K562 (cell line): Measurements from ENCODE around the gene TTLL10. TPM values are rescaled to one million over a fixed set of nuclear protein-coding genes. Genes with fewer than 3 reads are reported as not detected.
A peak's percentile ranks its signal among the peaks of the same experiment; 100 is the strongest.

Experiments used
- ATAC-seq: fragments of 200-7000 bp; cut with Tn5 transposase; 3 replicates; pipeline ENCODE4 v1.9.1; 2020; ENCODE audit warnings: moderate library complexity
- BruUV-seq: library from RNA; stranded (reverse); fragments of 400-500 nt; replicated peaks from 2 replicates; lab custom pipeline; 2021; lab: Mats Ljungman, UMichigan
- CTCF ChIA-PET: fragments of 300-600 bp; formaldehyde crosslinking; extraction: SDS; loops from one replicate; lab custom pipeline; 2021; ENCODE audit warnings: low intra/inter-chr PET ratio; lab: Yijun Ruan, JAX
- POLR2A ChIA-PET: fragments of 300-600, 350-650 bp; sonication (Branson Sonifier 250); formaldehyde crosslinking; extraction: SDS; loops from one replicate; lab custom pipeline; 2021; ENCODE audit warnings: antibody characterized with exemption, inconsistent platforms; lab: Yijun Ruan, JAX
- DNase-seq, 4 experiments: peaks; one replicate each; pipeline versions ENCODE4 v3.0.0 to v3.0.0-alpha.2; 2011 to 2018; ENCODE audit warnings: low spot score in 3 of 4, mixed read lengths in 3 of 4; ENCODE audit errors: extremely low read depth in 1 of 4
- FAIRE-seq: peaks from 2 replicates; lab custom pipeline; 2011; peaks lifted over from hg19 to GRCh38; lab: Jason Lieb, UNC
- H2AFZ ChIP-seq: 2 replicates; pipeline ENCODE4 v1.6.0; 2011; ENCODE audit warnings: low read depth, low read length, control low read depth, inconsistent platforms
- H3K27ac ChIP-seq: fragments of 200-600 bp; 3 replicates; pipeline ENCODE4 v1.8.0; 2011; ENCODE audit warnings: low read depth, mild to moderate bottlenecking, control low read depth, inconsistent platforms, low read length, moderate library complexity, mixed read lengths; ENCODE audit errors: extremely low read depth
- H3K27me3 ChIP-seq, 2 experiments: fragments of 300-600 bp in 1 of 2; 2 replicates in 1 of 2; 3 replicates in 1 of 2; pipeline versions ENCODE4 v1.6.0 to v1.8.0; 2011; ENCODE audit warnings: inconsistent platforms in 2 of 2, low read length in 2 of 2, mild to moderate bottlenecking in 1 of 2, mixed read lengths in 1 of 2, moderate library complexity in 1 of 2; ENCODE audit not compliant: control insufficient read depth in 2 of 2, insufficient read depth in 2 of 2
- H3K36me3 ChIP-seq: fragments of 300-600 bp; 3 replicates; pipeline ENCODE4 v1.8.0; 2011; ENCODE audit warnings: mild to moderate bottlenecking, low read length, inconsistent platforms; ENCODE audit not compliant: control insufficient read depth, insufficient read depth
- H3K4me1 ChIP-seq, 2 experiments: fragments of 200-600 bp in 1 of 2; replicated peaks in 1 of 2; 2 replicates in 1 of 2; 3 replicates in 1 of 2; pipeline versions ENCODE4 v1.5.1 to v1.8.0; 2011; ENCODE audit warnings: inconsistent platforms in 2 of 2, low read length in 2 of 2, mild to moderate bottlenecking in 1 of 2, mixed read lengths in 1 of 2, moderate library complexity in 1 of 2; ENCODE audit not compliant: control insufficient read depth in 2 of 2, insufficient read depth in 2 of 2
- H3K4me2 ChIP-seq: 2 replicates; pipeline ENCODE4 v1.6.1; 2011; ENCODE audit warnings: low read length, control low read depth, inconsistent platforms, mixed read lengths; ENCODE audit not compliant: insufficient read depth
- H3K4me3 ChIP-seq: fragments of 200-600 bp; sonication (generic), shearing (Covaris generic); 2 replicates; pipeline ENCODE4 v1.5.1; 2016; ENCODE audit warnings: control low read depth, inconsistent platforms
- H3K79me2 ChIP-seq: fragments of 200-600 bp; 3 replicates; pipeline ENCODE4 v1.8.0; 2011; ENCODE audit warnings: low read length, inconsistent platforms; ENCODE audit not compliant: control insufficient read depth, insufficient read depth
- H3K9ac ChIP-seq, 2 experiments: 2 replicates each; pipeline versions ENCODE4 v1.6.0 to v1.6.1; 2011; ENCODE audit warnings: low read depth in 2 of 2, low read length in 2 of 2, control low read depth in 1 of 2, inconsistent platforms in 1 of 2, mild to moderate bottlenecking in 1 of 2, mixed read lengths in 1 of 2; ENCODE audit not compliant: insufficient read depth in 1 of 2
- H3K9me1 ChIP-seq: one replicate; pipeline ENCODE4 v1.6.0; 2011; ENCODE audit warnings: inconsistent platforms, mild to moderate bottlenecking, low read length, moderate library complexity; ENCODE audit not compliant: control insufficient read depth, insufficient read depth
- H3K9me3 ChIP-seq: replicated peaks from 2 replicates; pipeline ENCODE4 v1.5.1; 2011; ENCODE audit warnings: low read depth, low read length, inconsistent platforms; ENCODE audit not compliant: control insufficient read depth, insufficient read depth
- H4K20me1 ChIP-seq: replicated peaks from 2 replicates; pipeline ENCODE4 v1.6.1; 2011; ENCODE audit warnings: low read length, inconsistent platforms, mixed read lengths; ENCODE audit not compliant: control insufficient read depth, insufficient read depth
- ELF4 ChIP-seq: fragments of 450-650 bp; formaldehyde crosslinking; IDR thresholded peaks from 2 replicates; pipeline ENCODE4 v1.4.0; 2022; ENCODE audit warnings: missing genetic modification characterization
- GATAD2A ChIP-seq: fragments of 450-650 bp; IDR thresholded peaks from 2 replicates; pipeline ENCODE4 v1.6.1; 2017
- MTA2 ChIP-seq: fragments of 450-650 bp; IDR thresholded peaks from 2 replicates; pipeline ENCODE4 v1.6.1; 2016; ENCODE audit warnings: low read depth
- NCOA4 ChIP-seq: fragments of 450-650 bp; IDR thresholded peaks from 2 replicates; pipeline ENCODE4 v1.6.1; 2018; ENCODE audit warnings: mild to moderate bottlenecking; ENCODE audit not compliant: partially characterized antibody
- RBFOX2 ChIP-seq: fragments of 200-400 bp; formaldehyde crosslinking; IDR thresholded peaks from 2 replicates; pipeline ENCODE4 v1.6.1; 2017; ENCODE audit warnings: low read depth, mild to moderate bottlenecking, low read length, moderate library complexity
- WGBS: fragments of 100-300 bp; shearing (Covaris generic); methylation state at CpG from one replicate; pipeline ENCODE4 v1.1.6; 2016; ENCODE audit warnings: low coverage, mixed read lengths; ENCODE audit not compliant: insufficient coverage; ENCODE audit errors: missing lambda C conversion rate; 5-methylcytosine and 5-hydroxymethylcytosine counted together
- in situ Hi-C: fragments of 300-500 bp; cut with MboI; formaldehyde crosslinking; loops from 4 replicates; pipeline ENCODE4 v1.15.0; 2018; ENCODE audit warnings: inconsistent platforms, mixed read lengths
- intact Hi-C: fragments of 100-400 bp; cut with micrococcal nuclease; formaldehyde crosslinking; loops from 2 replicates; pipeline ENCODE4 v1.14.2; 2022
- polyA plus RNA-seq, 8 experiments: library from polyadenylated mRNA; depleted of rRNA in 4 of 8; stranded (reverse) in 5 of 8; unstranded in 3 of 8; fragments of >200 nt; fragmentation: Nextera tagmentation in 2 of 8; fragmentation: Illumina TruSeq in 1 of 8; extraction: Ambion mirVana in 2 of 8; extraction: Trizol in 1 of 8; gene quantifications; 2 replicates each; pipeline versions ENCODE4 v1.2.1 to v1.2.3, GENCODE V29; 2011 to 2014; ENCODE audit warnings: inconsistent platforms in 1 of 8, missing spikeins in 1 of 8
- total RNA-seq, 7 experiments: library from RNA; depleted of rRNA in 6 of 7; stranded (reverse); fragments of >200 nt in 6 of 7; fragmentation: Illumina TruSeq in 2 of 7; extraction: Trizol in 2 of 7; gene quantifications; 2 replicates each; pipeline versions ENCODE4 v1.2.1 to v1.2.3, GENCODE V29; 2011 to 2021; ENCODE audit warnings: low replicate concordance in 1 of 7
- TF ChIP-seq, protein P1 (sequence below): fragments of 250-450 bp; sonication (Bioruptor Pico); IDR thresholded peaks from 2 replicates; pipeline ENCODE4 v1.8.0; 2022; ENCODE audit warnings: moderate library complexity, mild to moderate bottlenecking, inconsistent platforms

The TTLL10 gene
- total and polyA plus RNA-seq, 9 of the 15 experiments (the other 6 are each of a cell fraction or from before 2014, with no cell fraction given), result not detected

DNA sequence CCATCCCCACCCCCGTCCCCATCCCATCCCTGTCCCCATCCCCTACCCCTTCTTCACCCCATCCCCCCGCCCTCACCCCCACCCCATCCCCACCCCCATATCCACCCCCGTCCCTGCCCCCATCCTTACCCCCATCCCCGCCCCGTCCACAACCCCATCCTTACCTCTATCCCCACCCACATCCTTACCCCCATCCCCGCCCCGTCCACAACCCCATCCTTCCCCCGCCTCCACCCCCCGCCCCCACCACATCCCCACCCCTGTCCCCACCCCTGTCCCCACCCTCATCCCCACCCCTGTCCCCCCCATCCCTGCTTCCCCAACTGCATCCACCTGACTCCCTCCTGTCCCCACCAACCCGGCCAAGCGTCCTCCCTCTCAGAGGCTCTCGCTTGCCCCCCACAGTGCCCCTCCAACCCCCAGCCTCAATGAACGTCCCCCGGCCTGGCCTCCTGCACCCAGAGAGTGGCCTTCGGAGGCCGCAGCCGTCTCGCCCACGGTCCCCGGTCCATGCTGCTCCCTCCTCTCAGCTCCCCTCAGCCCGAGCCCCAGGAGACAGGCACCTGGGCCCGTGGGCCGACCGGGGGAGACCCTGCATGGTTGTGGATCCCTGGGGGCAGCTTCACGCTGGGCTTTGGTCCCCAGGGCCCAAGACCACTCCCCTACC is 32.3 kb upstream of the TTLL10 start:
- Histone ChIP-seq H3K36me3 (no peaks in the 10 kb centered on the region), H3K4me2 (no peak overlapping the region), H3K27ac (no peak overlapping the region), H3K4me3 (no peak overlapping the region), H3K9me3 (no peaks in the 10 kb centered on the region), H4K20me1 (no peaks in the 10 kb centered on the region), H2AFZ (no peak overlapping the region), H3K9me1 (no peaks in the 10 kb centered on the region), H3K27me3 (0 out of 5 replicates have a peak, but pooled peaks cover 0 to 6% of the 10 kb centered on the region in 2 experiments), H3K79me2 (no peaks in the 10 kb centered on the region), H3K4me1 (peaks cover 0 to 79% of the 10 kb centered on the region in 2 experiments; a peak in 4 of 5 replicates), H3K9ac (peak overlapping the region in 1 of 2 experiments; percentile 65; a peak in 2 of 4 replicates)
- WGBS, result 27% methylated on average over 18 of the region's 25 CpGs
- in situ Hi-C loops (no loop called here), intact Hi-C loops (no loop called here)
- ATAC-seq (peak; percentile 14; the same call in 2 of the 3 replicates), DNase-seq (peak in 3 of 4 experiments; percentile 54 to 72 (median 69)), FAIRE-seq (no peak)
- ChIA-PET CTCF (no interaction called here), POLR2A (no interaction called here)
- TF ChIP-seq ELF4 (CRISPR knock-in tag) (no peak), NCOA4 (no peak), GATAD2A (no peak), RBFOX2 (no peak), MTA2 (no peak)
- TF ChIP-seq, protein P1, sequence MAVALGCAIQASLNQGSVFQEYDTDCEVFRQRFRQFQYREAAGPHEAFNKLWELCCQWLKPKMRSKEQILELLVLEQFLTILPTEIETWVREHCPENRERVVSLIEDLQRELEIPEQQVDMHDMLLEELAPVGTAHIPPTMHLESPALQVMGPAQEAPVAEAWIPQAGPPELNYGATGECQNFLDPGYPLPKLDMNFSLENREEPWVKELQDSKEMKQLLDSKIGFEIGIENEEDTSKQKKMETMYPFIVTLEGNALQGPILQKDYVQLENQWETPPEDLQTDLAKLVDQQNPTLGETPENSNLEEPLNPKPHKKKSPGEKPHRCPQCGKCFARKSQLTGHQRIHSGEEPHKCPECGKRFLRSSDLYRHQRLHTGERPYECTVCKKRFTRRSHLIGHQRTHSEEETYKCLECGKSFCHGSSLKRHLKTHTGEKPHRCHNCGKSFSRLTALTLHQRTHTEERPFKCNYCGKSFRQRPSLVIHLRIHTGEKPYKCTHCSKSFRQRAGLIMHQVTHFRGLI (CRISPR knock-in tag), result no peak
- BruUV-seq, result no TSS peak
